CD1c-positive myeloid dendritic cell (primary cell): Measurements from ENCODE around the gene ATXN1.

Experiments used
- DNase-seq: peaks from one replicate; pipeline ENCODE4 v3.0.0-alpha.2; 2016; ENCODE audit errors: extremely low spot score

ATXN1 gene

DNA sequence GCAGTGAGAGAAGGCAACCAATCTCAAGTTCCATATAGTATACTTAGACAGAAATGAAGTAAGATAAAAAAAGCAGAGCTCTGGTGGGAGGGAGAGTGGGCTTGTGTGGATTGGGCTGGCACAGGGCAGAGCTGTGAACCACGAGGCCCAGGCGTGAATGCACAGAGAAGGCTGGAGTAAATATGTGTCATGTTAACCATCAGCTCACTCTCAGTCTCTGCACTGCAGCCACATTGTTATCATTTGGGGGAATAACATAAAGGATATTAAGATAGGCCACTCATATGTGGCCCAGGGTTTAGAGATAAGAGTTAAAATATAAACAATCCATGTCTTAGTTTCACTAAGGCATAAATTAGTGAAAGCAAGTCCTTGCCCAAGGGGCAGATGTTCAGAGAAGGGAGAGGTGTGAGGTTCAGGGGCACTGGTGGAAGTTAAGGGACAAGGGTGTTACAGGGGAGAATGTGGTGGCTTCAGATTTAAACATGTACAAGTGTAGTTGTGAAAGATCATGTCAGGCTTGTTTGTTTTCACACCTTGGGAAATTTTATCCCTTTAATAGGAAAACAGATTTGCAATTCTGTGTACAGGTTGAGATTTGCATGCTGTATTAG lies 508.5 kb downstream of the ATXN1 start:
- DNase-seq: no peak

DNA sequence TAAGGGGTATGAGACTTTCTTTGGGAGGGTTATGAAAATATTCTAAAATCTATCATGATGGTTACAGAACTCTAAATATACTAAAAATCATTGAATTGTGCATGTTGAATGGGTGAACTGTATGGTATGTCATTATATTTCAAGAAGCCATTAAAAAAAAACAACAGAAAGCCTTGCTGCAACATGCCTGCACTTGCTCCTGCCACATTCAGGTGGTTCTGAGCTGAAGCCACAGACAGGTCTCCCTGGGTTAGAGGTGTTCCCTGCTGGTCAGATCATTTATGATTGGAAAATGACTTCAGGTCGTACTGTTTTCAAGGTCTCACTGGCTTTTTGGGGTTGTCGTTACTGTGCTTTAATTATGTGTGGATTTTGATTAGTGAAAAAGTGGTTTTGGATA lies 509.6 kb downstream of the ATXN1 start:
- DNase-seq: no peak

DNA sequence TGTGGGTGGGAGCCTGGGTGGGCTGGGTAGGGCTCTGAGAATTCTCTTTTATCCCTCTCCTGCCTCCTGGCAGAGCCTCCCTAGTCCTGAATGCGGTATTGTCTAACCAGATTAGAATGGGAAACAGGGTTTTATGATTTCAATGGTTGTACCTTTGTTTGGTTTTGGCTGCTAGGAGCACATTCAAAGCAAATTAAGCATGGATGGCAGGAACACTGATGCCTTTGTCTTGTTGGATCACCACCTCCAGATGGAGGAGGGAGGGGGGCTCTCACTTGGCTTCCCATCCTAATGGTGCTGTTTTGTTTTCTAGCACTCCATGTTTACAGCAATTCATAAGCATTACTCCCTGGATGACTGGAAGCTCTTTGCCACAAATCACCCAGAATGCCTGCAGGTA lies 511.3 kb downstream of the ATXN1 start:
- no peak for DNase-seq
